ENCODE data around the gene UBAC1.
"Not testable (repeated sequence)": the region's sequence is repeated elsewhere in the genome, so short reads cannot be mapped to it uniquely, and the experiment has no call there.

The UBAC1 gene

DNA sequence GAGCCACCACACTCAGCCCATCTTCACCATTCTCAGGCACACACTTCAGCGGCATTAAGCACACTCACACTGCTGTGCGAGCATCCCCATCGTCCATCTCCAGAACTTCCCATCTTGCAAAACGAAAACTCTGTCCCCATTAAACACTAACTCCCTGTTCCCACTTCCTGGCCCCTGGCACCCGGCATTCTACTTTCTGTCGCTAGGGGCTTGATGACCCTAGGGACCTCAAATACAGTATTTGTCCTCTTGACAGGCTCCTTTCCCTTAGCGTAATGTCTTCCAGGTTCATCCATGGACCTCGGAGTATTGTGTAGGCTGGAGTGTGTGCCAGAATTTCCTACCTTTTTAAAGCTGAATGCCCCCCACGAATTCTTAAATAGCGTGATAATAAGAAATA is 14.7 kb upstream of the UBAC1 start:
- DNase-seq = no peak

DNA sequence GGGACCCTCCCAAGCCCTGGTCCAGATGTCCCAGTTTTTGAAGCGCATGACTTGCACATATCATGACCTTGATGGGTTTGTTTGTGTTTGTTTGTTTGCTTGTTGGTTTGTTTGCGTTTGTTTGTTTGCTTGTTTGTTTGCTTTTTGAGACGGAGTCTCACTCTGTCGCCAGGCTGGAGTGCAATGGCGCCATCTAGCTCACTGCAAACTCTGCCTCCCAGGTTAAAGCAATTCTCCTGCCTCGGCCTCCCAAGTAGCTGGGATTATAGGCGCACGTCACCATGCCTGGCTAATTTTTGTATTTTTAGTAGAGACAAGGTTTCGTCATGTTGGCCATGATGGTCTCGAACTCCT is 13.0 kb upstream of the UBAC1 start:
- no peak for DNase-seq

DNA sequence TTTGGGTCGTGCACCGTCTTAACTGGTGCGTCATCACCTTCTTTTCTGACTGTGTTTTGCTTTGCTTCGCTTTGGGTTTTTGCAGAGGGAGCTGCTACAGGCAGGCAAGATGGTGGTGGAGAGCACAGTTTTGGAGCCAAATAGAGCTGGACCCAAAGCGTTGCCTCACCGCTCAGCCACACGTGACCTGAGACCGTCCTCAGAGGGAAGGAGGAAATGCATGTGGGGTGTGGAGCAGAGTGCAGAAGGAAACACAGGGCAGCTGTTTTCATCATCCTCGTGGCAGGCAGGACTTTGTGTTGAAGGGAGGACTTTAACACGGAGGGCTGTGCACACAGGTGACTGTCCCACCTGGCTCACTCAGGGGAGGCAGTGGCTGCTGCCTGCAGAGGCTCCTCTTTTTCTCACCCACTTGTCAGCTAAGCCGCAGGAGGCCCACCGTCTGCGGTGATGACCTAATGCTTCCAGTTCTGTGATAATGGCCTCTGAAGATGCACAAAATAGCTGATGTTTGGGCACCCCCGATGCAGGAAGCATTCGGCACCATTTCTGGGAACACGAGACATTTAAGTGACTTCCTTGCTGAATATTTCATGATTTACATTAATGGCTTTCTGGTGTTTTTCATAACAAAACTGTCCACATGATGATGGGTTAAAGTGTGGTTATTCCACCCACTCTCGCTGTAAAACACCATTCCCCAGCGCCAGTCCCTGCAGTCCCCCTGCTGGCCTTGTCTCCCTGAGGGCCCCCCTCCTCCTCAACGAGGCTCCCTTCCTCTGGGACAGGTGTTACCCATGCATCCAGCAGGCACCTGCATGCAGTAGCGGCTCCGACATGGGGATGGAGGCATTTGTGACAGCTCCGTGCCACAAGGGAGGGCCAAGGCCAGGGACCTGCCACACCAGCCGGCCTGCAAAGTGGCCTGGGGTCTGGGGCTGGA is 12.4 kb upstream of the UBAC1 start:
- DNase-seq = no peak

DNA sequence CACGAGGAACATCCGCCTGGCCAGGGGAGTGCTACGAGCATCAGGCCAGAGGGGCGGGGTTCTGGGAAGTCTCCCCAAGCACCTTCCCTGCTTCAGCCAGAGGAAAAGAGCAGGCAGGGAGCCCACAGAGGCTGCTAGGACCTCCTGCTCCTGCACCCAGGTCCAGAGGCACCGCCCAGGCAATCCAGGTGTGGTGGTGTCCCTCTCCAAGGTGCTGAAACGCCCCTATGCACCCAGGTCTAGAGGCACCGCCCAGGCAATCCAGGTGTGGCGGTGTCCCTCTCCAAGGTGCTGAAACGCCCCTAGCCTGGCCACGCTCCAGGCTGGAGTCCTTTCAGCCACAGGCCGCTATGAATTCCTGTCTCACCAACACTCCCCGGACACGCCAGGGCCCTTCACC is 10.7 kb upstream of the UBAC1 start:
- peak in 2 of 4 experiments; percentile 9 to 49 for DNase-seq

DNA sequence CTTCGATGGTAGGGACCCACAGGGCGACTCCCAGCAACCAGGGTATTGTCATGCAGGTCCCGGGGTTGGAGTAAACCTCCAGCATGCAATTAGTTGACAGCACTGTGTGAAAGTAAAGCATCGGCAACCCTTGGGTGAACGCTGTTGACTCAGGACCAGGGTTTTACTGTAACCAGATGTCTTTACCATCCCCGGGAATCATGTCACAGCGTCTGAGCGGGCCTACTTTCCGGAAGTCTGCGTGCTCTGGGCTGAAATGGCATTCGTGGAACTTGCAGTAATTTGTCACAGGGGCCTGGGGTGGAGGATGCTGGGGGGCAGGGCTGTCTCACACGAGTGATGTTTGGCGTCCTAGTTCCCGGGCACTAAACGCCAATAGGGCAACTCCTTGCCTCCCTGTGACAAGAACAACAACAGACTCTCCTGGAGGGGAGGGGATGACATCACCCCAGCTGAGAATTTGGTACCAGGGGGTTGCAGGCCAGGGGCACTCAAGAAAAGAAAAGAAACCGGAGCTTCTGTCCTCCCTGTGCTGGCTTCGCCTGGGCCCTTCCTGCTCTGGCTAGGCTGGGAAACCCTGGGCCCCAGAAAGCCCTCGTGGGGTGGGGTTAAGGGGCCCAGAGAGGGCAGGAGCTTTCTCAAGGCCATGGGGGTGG is 10.1 kb upstream of the UBAC1 start:
- DNase-seq = no peak

DNA sequence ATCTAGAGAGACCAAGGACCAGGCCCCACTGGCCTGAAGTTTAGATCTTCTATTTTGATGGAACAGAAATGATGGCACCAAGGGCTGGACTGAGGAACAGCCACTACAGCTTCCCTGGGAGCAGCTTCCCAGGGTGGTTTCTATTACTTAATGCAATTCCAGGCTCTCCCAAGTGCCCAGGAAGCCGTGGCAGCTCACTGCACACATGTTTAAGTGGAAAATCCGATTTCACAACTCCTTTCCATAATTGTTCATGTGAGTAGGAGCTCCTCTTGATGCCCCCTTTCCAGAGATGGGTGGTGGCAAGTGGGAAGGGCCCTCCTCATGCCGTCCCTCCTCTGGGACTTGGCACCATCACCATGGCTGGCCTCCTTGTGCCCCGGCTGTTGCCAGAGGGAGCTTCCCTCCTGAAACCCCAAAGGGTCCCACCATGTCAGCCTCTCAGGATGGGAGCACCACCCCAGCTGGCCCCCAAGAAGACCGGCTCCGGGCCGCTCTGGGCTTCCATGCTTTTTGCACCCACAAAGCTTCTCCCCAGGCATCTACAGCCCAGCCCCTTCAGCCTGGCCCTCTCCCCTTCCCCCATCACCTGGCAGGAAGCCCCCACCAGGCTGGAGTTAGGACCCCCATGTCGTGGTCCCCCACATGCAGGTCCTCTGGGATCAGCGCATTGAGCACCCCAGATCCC is 9.1 kb upstream of the UBAC1 start:
- no peak for DNase-seq

DNA sequence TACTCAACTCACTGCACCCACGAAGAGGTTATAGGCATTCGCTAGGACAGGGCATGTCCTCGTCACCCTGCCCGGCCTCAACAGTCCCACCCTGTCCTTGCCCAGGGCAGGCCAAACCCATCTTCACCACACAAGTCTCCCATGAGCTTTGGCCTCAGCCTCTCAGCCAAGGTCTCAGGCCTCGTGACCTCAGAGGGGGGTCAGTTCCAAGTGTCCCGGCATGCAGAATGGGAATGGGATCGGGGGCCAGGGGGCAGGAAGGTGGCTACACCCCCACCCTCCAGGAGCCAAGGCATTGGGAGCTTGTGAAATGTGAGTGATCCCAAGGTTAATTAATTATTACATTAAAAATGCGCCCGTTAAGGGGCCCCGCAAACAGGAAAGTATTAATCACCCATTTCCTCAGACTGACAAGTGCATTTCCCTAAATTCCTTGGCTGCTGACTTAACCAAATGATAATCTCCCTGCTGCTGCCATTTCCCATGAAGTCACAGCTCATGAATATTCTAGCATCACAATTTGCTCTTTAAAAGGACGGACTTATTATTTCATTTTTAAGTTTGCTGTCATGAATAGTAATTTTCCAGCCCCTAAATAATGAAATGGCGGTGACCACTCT is 8.0 kb upstream of the UBAC1 start:
- DNase-seq = no peak

DNA sequence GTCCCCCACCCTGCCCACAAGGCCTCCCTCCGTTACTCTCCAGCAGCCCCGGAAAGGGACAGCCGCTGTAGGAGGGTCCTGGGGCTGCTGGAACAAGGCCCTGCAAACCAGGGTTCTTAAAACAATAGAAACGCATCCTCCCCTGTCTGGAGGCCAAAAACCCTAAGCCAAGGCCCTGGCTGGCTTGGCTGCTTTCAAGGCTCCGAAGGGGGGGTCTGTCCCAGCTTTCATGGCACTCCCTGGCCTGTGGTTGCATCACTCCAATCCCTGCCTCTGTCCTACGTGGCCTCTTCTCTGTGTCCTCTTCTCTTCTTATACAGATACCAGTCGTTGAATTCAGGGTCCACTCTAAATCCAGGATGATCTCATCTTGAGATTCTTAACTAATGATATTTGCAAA is 7.4 kb upstream of the UBAC1 start:
- DNase-seq = no peak

DNA sequence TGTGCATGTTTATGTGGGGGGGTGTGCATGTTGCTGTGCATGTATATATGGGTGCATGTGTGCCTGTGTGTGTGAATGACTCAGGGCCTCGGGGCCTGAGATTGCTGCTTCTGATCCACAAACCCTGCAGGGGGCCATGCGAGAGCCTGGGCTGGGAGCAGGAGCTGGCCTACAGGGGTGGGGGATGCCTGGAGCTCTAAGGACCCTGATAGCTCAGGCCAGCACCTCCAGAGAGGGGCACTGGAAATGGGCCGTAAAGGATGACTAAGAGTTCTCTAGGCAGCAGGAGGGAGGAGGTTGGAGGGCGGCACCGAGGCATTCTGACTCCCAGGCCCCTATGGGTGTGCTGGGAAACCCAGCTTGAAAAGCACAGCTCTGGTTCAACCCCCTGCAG is 6.9 kb upstream of the UBAC1 start:
- DNase-seq = no peak

DNA sequence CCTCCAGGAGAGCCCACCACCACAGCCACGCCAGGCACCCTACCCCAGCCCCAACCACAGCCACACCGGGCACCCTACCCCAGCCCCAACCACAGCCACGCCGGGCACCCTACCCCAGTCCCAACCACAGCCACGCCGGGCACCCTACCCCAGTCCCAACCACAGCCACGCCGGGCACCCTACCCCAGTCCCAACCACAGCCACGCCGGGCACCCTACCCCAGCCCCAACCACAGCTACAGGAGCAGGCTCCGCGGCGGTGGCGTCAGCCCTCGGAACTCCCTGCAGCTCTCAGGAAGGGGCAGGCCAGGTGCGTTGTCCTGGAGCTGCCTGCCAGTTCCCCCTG is 5.7 kb upstream of the UBAC1 start:
- DNase-seq = not testable (repeated sequence)

DNA sequence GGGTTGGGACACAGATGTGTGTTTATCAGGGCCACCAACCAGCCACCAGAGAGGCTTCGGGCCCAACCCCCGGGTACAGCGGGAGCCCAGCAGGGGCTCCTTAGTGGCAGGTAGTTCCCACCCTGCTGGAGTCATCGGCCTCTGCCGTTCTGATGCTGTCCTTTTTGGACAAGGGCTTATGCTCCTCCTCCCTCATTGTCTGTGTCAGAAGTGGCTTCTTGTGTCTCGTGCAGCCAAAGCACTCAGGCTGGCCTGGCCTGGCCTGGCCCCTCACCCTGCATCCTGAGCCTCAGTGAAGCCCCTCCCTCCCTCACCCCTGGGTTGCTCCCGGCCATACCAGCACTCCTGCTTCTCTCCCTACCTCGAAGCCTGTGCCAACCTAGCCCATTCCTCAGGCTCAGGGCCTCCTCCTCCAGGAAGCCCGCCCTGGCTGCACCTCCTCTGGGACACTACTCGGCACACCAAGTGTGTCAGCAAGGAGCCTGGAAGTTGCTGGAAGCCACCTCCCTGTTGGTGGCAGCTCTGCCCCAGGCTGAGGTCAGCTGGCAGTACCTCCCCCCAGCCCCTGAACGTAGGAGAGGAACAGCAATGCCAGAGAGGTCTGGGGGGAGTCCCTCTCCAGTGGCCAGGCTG is 4.1 kb upstream of the UBAC1 start:
- no peak for DNase-seq

DNA sequence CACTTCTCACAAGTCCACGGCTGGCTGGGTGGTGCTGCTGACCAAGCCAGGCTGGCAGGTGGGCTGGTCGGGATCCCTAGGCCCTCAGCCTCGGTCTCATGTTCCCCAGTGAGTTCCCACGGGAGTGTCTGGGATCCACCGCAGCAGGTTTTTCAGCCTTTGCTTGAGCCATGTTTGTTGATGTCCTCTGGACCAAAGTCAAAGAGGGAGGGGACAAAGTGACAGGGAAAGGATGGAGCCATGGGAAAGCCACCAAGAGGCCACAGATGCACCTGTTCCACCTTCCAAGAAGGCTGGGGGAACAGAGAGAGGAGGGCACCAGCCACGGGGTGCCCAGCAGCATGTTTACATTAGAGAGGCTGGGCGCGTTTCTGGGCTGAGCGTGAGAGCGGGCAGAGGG is 2.8 kb upstream of the UBAC1 start:
- DNase-seq = no peak

DNA sequence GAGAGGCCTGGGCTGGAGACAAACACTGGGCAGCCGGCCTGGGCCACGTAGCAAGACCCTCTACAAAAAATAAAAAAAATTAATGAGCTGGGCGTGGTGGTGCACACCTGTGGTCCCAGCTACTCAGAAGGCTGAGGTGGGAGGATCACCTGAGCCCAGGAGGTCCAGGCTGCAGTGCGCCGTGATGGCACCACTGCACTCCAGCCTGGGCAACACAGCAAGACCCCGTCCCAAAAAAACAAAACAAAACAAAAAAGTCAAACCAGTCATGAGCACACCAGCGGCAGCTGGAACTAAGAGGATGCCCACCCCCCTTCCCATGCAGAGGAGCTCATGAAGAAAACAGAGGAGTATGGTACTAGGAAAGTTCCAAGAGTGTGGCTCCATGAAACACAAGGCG is 2.2 kb upstream of the UBAC1 start:
- DNase-seq = no peak

DNA sequence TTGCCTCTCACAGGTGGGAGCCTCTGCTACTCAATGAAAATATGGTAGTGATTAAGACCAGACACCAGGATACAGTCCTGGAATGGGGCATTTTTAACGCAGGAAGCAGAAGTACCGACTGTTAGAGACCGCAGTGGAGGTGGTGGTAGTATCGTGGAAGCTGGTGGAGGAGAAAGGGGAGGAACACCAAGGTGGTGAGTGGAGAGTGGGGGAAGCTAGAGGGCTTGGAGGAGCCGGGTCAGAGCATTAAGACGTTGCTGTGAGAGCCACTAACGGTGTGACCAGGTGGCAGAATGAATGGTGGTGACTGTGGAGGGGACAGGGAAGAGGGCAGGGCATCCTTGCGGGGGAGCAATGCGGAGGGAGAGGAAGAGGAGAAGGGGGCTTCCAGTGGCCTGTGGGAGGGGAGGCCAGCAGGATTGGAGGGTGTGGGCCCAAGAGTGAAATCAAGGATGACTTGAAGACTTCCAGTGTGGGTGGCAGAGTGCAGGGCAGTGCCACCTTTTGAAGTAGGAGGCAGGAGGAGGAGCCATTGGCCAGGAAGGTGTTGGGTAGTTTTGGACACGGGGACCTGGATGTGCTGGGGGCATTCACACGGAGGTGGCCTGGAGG is 1.6 kb upstream of the UBAC1 start:
- DNase-seq = no peak

DNA sequence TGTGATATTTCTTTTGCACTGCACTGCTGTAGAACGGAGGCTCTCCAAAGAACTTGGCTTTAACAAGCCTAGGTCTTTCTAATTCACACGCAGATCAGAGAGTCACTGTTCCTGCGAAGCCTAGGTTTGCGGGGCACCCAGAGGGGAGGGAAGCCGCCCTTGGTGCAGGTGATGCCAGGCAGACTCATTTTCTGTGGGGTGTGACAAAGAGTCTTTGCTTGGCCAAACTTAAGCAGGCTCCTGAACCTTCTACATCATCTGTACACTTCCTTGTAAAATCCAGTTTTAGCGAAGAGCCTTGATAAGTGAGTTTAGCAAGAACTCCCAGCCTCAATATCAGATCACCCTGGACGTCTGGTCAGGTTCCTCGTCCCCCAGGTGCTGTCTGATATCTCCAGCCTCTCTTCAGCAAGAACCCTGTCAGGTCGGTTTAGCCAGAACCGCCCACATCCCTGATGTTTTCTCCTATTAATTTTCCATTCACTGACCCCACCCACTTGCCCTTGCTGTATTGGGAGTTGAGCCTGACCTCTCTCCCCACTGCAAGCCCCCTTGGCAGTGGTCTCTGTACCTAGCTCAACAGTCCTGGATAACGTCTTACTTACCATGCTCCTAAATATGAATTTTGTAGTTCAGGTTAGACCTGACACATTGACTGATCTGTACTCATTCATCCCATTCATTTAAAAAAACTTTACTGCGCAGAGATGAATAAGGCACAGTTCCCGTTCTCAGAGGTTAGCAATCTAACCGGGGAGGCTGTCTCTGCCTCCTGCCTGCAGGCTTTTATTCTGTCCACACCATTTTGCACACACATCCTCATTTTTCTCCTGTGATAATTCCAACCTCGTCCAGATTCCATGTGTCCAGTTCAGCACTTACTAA is 880 bp upstream of the UBAC1 start:
- DNase-seq = no peak

DNA sequence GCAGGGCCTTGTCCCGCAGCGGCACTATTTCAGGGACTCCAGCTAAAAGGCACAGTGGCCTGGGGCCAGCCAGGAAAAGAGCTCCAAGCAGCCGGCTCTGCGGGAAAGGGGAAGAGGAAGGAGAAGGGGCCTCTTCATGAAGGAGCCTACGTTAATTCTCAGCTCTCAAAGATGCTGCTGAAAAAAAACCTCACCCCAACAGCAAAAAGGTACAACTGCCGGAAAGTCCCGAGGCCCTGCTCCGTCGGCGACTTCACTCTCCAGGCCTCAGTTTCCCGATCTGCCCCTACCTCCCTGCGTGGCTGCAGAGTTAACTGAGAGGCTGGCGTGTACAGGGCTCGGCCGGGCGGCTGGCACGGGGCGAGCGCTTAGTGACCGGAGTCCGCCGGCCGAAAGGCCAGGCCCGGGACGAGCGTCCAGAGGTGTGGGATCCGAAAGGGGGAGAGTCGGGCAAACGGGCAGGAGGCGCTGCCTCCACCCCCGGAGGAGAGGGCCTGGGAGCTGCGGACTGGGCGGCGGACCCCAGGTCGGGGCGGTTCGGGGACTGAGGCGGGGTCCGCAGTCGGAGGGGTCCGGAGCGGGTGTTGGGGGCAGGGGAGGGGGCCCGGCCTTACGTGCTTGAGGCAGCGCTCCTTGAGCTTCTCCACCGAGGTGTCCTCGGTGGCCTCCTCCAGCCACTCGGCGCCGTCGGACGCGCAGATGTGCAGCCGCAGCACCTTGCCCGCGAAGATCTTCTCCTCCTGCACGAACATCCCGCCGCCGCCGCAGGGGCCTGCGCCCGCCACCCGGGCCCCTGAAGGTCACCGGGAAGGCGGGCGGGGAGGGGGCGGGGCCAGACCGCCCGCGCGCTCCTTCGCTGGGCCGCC is 529 bp downstream of the UBAC1 start:
- no peak for DNase-seq

DNA sequence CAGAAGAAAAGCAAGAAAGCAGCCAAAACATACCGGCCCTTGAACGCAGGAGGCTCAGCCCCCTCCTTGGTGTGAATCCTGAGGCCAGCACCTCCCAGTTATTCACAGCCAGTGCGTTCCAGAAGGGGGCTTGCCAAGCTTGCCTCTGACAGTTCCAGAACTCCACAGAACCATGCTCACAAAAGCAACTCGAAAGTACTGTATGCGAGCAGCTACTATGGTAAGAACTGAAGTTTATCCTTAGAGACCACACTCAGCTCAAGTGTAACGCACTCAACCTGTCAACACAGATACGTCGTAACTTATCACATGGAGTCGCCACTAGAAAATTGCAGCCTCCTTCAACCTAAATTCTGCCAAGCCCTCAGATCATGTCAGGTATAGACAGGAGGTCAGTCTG is 1.4 kb downstream of the UBAC1 start:
- no peak for DNase-seq

DNA sequence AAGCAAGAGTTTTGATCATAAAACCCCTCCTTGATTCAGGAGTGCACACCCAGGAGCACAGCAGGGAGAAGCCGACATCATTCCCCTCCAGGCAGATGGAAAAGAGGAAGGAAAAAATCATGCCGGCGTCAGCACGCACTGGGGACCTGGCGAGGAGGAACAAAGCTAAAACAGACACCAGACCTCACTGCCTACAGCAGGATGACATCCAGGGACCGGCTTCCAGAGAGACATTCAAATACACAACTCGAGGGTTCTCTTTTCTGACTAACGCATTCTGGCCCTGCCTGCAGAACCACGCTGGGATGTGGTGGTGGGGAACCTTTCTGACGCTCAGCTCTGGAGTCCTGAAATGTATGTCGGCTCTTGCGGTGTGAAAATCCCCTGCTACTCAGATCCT is 2.7 kb downstream of the UBAC1 start:
- no peak for DNase-seq

DNA sequence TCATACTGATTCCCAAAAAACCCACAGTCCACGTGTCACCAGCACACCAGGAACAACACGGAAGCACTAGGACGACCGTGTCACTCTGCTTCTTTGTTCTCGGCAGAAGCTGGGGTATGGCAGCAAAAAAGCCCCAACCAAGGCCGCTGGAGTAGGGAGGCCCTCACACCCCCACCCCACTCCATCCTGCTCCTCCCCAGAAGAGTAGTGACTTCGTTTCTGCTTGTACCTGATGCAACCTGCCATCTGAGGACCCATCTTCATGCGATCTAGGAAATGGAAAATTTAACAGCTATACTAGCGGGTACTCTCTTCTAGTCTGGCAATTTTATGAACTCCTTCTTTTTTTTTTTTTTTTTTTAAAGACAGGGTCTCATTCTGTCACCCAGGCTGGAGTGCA is 3.7 kb downstream of the UBAC1 start:
- no peak for DNase-seq

DNA sequence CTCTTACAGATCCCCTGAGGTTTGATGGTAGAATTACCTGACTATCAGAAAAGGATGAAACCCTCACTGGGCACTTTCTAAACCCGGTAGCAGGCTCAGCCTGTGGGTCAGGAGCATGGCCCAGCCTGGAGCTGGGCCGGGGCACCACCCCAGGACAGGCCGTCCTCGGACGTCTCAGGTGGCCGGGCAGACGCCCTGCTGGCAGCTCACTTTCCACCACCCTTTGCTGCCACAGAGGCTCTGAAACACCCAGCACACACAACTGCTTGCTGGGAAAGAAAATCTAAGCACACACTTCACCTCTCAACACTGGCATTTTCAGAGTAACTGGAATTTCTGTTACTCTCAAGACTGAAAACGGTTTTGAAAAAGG is 4.4 kb downstream of the UBAC1 start:
- no peak for DNase-seq
